Panc1 (cell line): Measurements from ENCODE around the gene TNFRSF21. TPM values are rescaled to one million over a fixed set of nuclear protein-coding genes. Genes with fewer than 3 reads are reported as not detected.

Source experiments
- ATAC-seq: fragments of 200-7000 bp; cut with Tn5 transposase; 2 replicates; pipeline ENCODE4 v1.9.1; 2020; ENCODE audit warnings: mild to moderate bottlenecking, moderate library complexity
- BruUV-seq: library from RNA; stranded (reverse); fragments of 400-500 nt; replicated peaks from 2 replicates; lab custom pipeline; 2021; lab: Mats Ljungman, UMichigan
- CTCF ChIA-PET: fragments of 300-600 bp; sonication (Branson Sonifier 250); formaldehyde crosslinking; loops from one replicate; lab custom pipeline; 2022; ENCODE audit warnings: antibody characterized with exemption; lab: Charles Lee
- POLR2A ChIA-PET: fragments of 300-600 bp; sonication (Branson Sonifier 250); formaldehyde crosslinking; loops from one replicate; lab custom pipeline; 2022; ENCODE audit warnings: antibody characterized with exemption; lab: Charles Lee
- DNase-seq: peaks from one replicate; pipeline ENCODE4 v3.0.0-alpha.2; 2010; ENCODE audit warnings: low read depth, low spot score
- H3K27ac ChIP-seq: 2 replicates; pipeline ENCODE4 v1.5.1; 2011; ENCODE audit warnings: mild to moderate bottlenecking, low read length, inconsistent platforms
- H3K27me3 ChIP-seq: fragments of 200-500 bp; sonication (Bioruptor generic); 2 replicates; pipeline ENCODE4 v1.6.0; 2014; ENCODE audit warnings: low read length, inconsistent platforms; ENCODE audit not compliant: control insufficient read depth, insufficient read depth
- H3K36me3 ChIP-seq: fragments of 200-500 bp; sonication (Bioruptor generic); 2 replicates; pipeline ENCODE4 v1.5.1; 2014; ENCODE audit warnings: inconsistent platforms, mild to moderate bottlenecking, low read length, moderate library complexity; ENCODE audit not compliant: control insufficient read depth, insufficient read depth
- H3K4me1 ChIP-seq: 2 replicates; pipeline ENCODE4 v1.5.1; 2011; ENCODE audit warnings: inconsistent platforms, mild to moderate bottlenecking, low read length, moderate library complexity; ENCODE audit not compliant: control insufficient read depth, insufficient read depth
- H3K4me3 ChIP-seq, 2 experiments: 2 replicates each; pipeline ENCODE4 v1.5.1; 2011 to 2012; ENCODE audit warnings: low read depth in 2 of 2, low read length in 2 of 2, mild to moderate bottlenecking in 2 of 2, inconsistent platforms in 1 of 2, moderate library complexity in 1 of 2
- H3K9me3 ChIP-seq: fragments of 200-500 bp; sonication (Bioruptor generic); 2 replicates; pipeline ENCODE4 v1.5.1; 2014; ENCODE audit warnings: low read depth, mild to moderate bottlenecking, inconsistent platforms, low read length, moderate library complexity; ENCODE audit not compliant: control insufficient read depth, insufficient read depth
- POLR2AphosphoS5 ChIP-seq: IDR thresholded peaks from 2 replicates; pipeline ENCODE4 v1.6.1; 2012; ENCODE audit warnings: mild to moderate bottlenecking, low read depth, low read length, moderate library complexity
- REST ChIP-seq, 2 experiments: IDR thresholded peaks; 2 replicates each; pipeline ENCODE4 v1.6.1; 2011 to 2012; ENCODE audit warnings: low read depth in 2 of 2, control low read depth in 1 of 2, low read length in 1 of 2, mild to moderate bottlenecking in 1 of 2, moderate library complexity in 1 of 2; ENCODE audit not compliant: insufficient read depth in 1 of 2
- SIN3A ChIP-seq: IDR thresholded peaks from 2 replicates; pipeline ENCODE4 v1.6.1; 2012; ENCODE audit warnings: low read depth, mild to moderate bottlenecking, low read length, moderate library complexity, borderline replicate concordance; ENCODE audit not compliant: insufficient read depth
- TCF7L2 ChIP-seq: IDR thresholded peaks from 2 replicates; pipeline ENCODE4 v1.6.1; 2011; ENCODE audit warnings: mild to moderate bottlenecking, low read depth, low read length, inconsistent platforms
- in situ Hi-C: cut with HindIII; loops from 2 replicates; pipeline ENCODE4 v1.10.0; 2016; ENCODE audit warnings: low sequenced_read_pairs, low pct_unique_long_range_greater_than_20kb
- intact Hi-C: fragments of 100-400 bp; cut with micrococcal nuclease; formaldehyde crosslinking; loops from one replicate; pipeline ENCODE4 v1.10.0; 2022; ENCODE audit not compliant: unreplicated experiment
- total RNA-seq: library from RNA; stranded (reverse); gene quantifications from one replicate; pipeline ENCODE4 v1.2.1, GENCODE V29; 2021; ENCODE audit not compliant: unreplicated experiment
- TF ChIP-seq, protein P1 (sequence below): fragments of 450-650 bp; IDR thresholded peaks from 2 replicates; pipeline ENCODE4 v1.5.1; 2017; ENCODE audit warnings: mild to moderate bottlenecking

The TNFRSF21 gene
- total RNA-seq, 1 experiment from 2014 or later, result 76.0 TPM

GRCh38 chr6:47353871-47354270 is 44.2 kb upstream of the TNFRSF21 start:
- Histone ChIP-seq H3K4me1 (no peaks in the 10 kb centered on the region), H3K9me3 (no peaks in the 10 kb centered on the region), H3K27ac (no peak overlapping the region), H3K27me3 (no peaks in the 10 kb centered on the region), H3K4me3 (no peak overlapping the region), H3K36me3 (no peaks in the 10 kb centered on the region)
- TF ChIP-seq, protein P1, sequence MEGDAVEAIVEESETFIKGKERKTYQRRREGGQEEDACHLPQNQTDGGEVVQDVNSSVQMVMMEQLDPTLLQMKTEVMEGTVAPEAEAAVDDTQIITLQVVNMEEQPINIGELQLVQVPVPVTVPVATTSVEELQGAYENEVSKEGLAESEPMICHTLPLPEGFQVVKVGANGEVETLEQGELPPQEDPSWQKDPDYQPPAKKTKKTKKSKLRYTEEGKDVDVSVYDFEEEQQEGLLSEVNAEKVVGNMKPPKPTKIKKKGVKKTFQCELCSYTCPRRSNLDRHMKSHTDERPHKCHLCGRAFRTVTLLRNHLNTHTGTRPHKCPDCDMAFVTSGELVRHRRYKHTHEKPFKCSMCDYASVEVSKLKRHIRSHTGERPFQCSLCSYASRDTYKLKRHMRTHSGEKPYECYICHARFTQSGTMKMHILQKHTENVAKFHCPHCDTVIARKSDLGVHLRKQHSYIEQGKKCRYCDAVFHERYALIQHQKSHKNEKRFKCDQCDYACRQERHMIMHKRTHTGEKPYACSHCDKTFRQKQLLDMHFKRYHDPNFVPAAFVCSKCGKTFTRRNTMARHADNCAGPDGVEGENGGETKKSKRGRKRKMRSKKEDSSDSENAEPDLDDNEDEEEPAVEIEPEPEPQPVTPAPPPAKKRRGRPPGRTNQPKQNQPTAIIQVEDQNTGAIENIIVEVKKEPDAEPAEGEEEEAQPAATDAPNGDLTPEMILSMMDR, result no peak
- TF ChIP-seq POLR2AphosphoS5 (no peak), REST (IDR thresholded peaks at IDR 0.05; ENCODE audit: insufficient read depth in 1 of 2, low read depth in 2 of 2, low read length in 1 of 2) (no peak), TCF7L2 (no peak), SIN3A (no peak)
- BruUV-seq, result no TSS peak
- ChIA-PET CTCF (no interaction called here), POLR2A (no interaction called here)
- in situ Hi-C loops, result no loop called here
- ATAC-seq (no peak), DNase-seq (no peak)
- intact Hi-C loops, result no loop called here

- in situ Hi-C loops, result no loop called here
Observed at GRCh38 chr6:47352966-47353365, 43.3 kb upstream of the TNFRSF21 start.

More at GRCh38 chr6:47352966-47353365, 43.3 kb upstream of the TNFRSF21 start:
- ChIA-PET CTCF (no interaction called here), POLR2A (no interaction called here)
- BruUV-seq, result no TSS peak
- no peaks in the 10 kb centered on the region for H3K36me3 ChIP-seq
- no peak overlapping the region for H3K27ac ChIP-seq
- ATAC-seq (no peak), DNase-seq (no peak)
- intact Hi-C loops, result no loop called here
- H3K9me3 ChIP-seq, result no peaks in the 10 kb centered on the region
- H3K27me3 ChIP-seq, result no peaks in the 10 kb centered on the region
- TF ChIP-seq REST (IDR thresholded peaks at IDR 0.05; ENCODE audit: insufficient read depth in 1 of 2, low read depth in 2 of 2, low read length in 1 of 2) (no peak), SIN3A (no peak), TCF7L2 (no peak), POLR2AphosphoS5 (no peak)
- TF ChIP-seq, protein P1, result no peak
- H3K4me1 ChIP-seq, result no peaks in the 10 kb centered on the region
- H3K4me3 ChIP-seq, result no peak overlapping the region
